NCI-H1436 (cell line): Measurements from ENCODE around the gene SPRN.
A peak's percentile ranks its signal among the peaks of the same experiment; 100 is the strongest.

Experiments used
- DNase-seq: peaks from one replicate; lab custom pipeline; 2025; lab: John Stamatoyannopoulos, UW

SPRN gene

GRCh38 chr10:133405844-133406527 lies 18.4 kb downstream of the SPRN start:
- no peak for DNase-seq

- no peak for DNase-seq
These were observed 19.2 kb downstream of the SPRN start for GRCh38 chr10:133405272-133405671.

- DNase-seq = no peak
These were observed 20.6 kb downstream of the SPRN start for GRCh38 chr10:133403784-133404183.

GRCh38 chr10:133403359-133403758 lies 21.1 kb downstream of the SPRN start:
- DNase-seq = no peak

- no peak for DNase-seq
These were observed 22.3 kb downstream of the SPRN start for GRCh38 chr10:133401981-133402725.

- DNase-seq = no peak
These were observed 22.9 kb downstream of the SPRN start for GRCh38 chr10:133401500-133401899.

- no peak for DNase-seq
These were observed 23.6 kb downstream of the SPRN start for GRCh38 chr10:133400624-133401424.

GRCh38 chr10:133399123-133399601 lies 25.3 kb downstream of the SPRN start:
- no peak for DNase-seq

- DNase-seq = no peak
These were observed 26.5 kb downstream of the SPRN start for GRCh38 chr10:133397938-133398337.

- no peak for DNase-seq
These were observed 28.3 kb downstream of the SPRN start for GRCh38 chr10:133396035-133396624.

- DNase-seq = no peak
These were observed 29.6 kb downstream of the SPRN start for GRCh38 chr10:133394801-133395221.

GRCh38 chr10:133394064-133394663 lies 30.3 kb downstream of the SPRN start, which contains the start of gene MTG1:
TSS of gene MTG1 (plus strand) at chr10:133394157. CDS start at chr10:133394221, 64 bp downstream.
- peak; percentile 98 for DNase-seq

- no peak for DNase-seq
These were observed 30.9 kb downstream of the SPRN start for GRCh38 chr10:133393401-133394063.

GRCh38 chr10:133391761-133392518 lies 32.5 kb downstream of the SPRN start:
- DNase-seq = no peak

- no peak for DNase-seq
These were observed 33.2 kb downstream of the SPRN start for GRCh38 chr10:133391249-133391635.

- no peak for DNase-seq
These were observed 33.7 kb downstream of the SPRN start for GRCh38 chr10:133390597-133391248.

GRCh38 chr10:133388973-133389818 lies 35.2 kb downstream of the SPRN start:
- DNase-seq = no peak

GRCh38 chr10:133388236-133388972 lies 36.0 kb downstream of the SPRN start:
- DNase-seq = no peak
